Liver (tissue), 9 donors: Measurements from ENCODE around the gene TTC4. TPM values are rescaled to one million over a fixed set of nuclear protein-coding genes. Genes with fewer than 3 reads are reported as not detected.
A peak's percentile ranks its signal among the peaks of the same experiment; 100 is the strongest.

ENCODE experiments used
- DNase-seq: peaks from one replicate; pipeline ENCODE4 v3.0.0-alpha.2; 2017; ENCODE audit warnings: low spot score
- H3K27ac ChIP-seq, 2 donors: one replicate each; pipeline ENCODE4 v1.7.0; 2013; ENCODE audit warnings: inconsistent platforms in 2 of 2, low read length in 2 of 2, control low read depth in 1 of 2, low read depth in 1 of 2, mild to moderate bottlenecking in 1 of 2
- H3K27me3 ChIP-seq, 4 donors: one replicate each; pipeline versions ENCODE4 v1.6.1 to v1.7.0; 2013; ENCODE audit warnings: low read length in 3 of 4, inconsistent platforms in 1 of 4, mild to moderate bottlenecking in 1 of 4, moderate library complexity in 1 of 4; ENCODE audit not compliant: control insufficient read depth in 4 of 4, insufficient read depth in 4 of 4
- H3K36me3 ChIP-seq, 4 donors: one replicate each; pipeline versions ENCODE4 v1.6.1 to v1.7.0; 2013; ENCODE audit warnings: low read length in 3 of 4, mild to moderate bottlenecking in 3 of 4, low read depth in 1 of 4, moderate library complexity in 1 of 4; ENCODE audit not compliant: control insufficient read depth in 4 of 4, insufficient read depth in 3 of 4
- H3K4me1 ChIP-seq, 4 donors: one replicate each; pipeline versions ENCODE4 v1.6.1 to v1.7.0; 2013; ENCODE audit warnings: low read length in 3 of 4, mild to moderate bottlenecking in 3 of 4, moderate library complexity in 1 of 4; ENCODE audit not compliant: control insufficient read depth in 4 of 4, insufficient read depth in 4 of 4
- H3K4me3 ChIP-seq, 3 donors: one replicate each; pipeline versions ENCODE4 v1.6.1 to v1.7.0; 2013; ENCODE audit warnings: low read length in 3 of 3, control low read depth in 1 of 3, low read depth in 1 of 3, mild to moderate bottlenecking in 1 of 3
- H3K9ac ChIP-seq, 2 donors: one replicate each; pipeline ENCODE4 v1.7.0; 2013; ENCODE audit warnings: low read length in 2 of 2, mild to moderate bottlenecking in 2 of 2, moderate library complexity in 2 of 2, control low read depth in 1 of 2, low read depth in 1 of 2
- H3K9me3 ChIP-seq, 4 donors: one replicate each; pipeline versions ENCODE4 v1.6.1 to v1.7.0; 2013; ENCODE audit warnings: low read length in 3 of 4; ENCODE audit not compliant: control insufficient read depth in 4 of 4
- EGR1 ChIP-seq, 2 donors: IDR thresholded peaks; 2 replicates each; pipeline ENCODE4 v1.6.1; 2016 to 2018; ENCODE audit warnings: antibody characterized with exemption in 2 of 2, low read depth in 2 of 2
- FOXA1 ChIP-seq: IDR thresholded peaks from 2 replicates; pipeline ENCODE4 v1.6.1; 2016; ENCODE audit warnings: antibody characterized with exemption
- FOXA2 ChIP-seq: IDR thresholded peaks from 2 replicates; pipeline ENCODE4 v1.6.1; 2016; ENCODE audit warnings: antibody characterized with exemption
- GABPA ChIP-seq, 2 donors: IDR thresholded peaks in 1 of 2; conservative IDR thresholded peaks in 1 of 2; 2 replicates each; pipeline ENCODE4 v1.6.1; 2016; ENCODE audit warnings: antibody characterized with exemption in 2 of 2, mild to moderate bottlenecking in 1 of 2, moderate library complexity in 1 of 2
- HNF4A ChIP-seq, 2 donors: conservative IDR thresholded peaks; 2 replicates each; pipeline ENCODE4 v1.6.1; 2016; ENCODE audit warnings: antibody characterized with exemption in 2 of 2, mild to moderate bottlenecking in 2 of 2
- HNF4G ChIP-seq: IDR thresholded peaks from 2 replicates; pipeline ENCODE4 v1.6.1; 2016; ENCODE audit warnings: antibody characterized with exemption
- JUND ChIP-seq, 2 donors: IDR thresholded peaks; 2 replicates each; pipeline ENCODE4 v1.6.1; 2016; ENCODE audit warnings: antibody characterized with exemption in 2 of 2
- NR2F2 ChIP-seq: IDR thresholded peaks from 2 replicates; pipeline ENCODE4 v1.6.1; 2016; ENCODE audit warnings: antibody characterized with exemption
- RAD21 ChIP-seq, 2 donors: IDR thresholded peaks; 2 replicates each; pipeline ENCODE4 v1.6.1; 2016; ENCODE audit warnings: antibody characterized with exemption in 2 of 2, mild to moderate bottlenecking in 2 of 2
- RXRA ChIP-seq, 2 donors: IDR thresholded peaks; 2 replicates each; pipeline ENCODE4 v1.6.1; 2017 to 2018; ENCODE audit warnings: antibody characterized with exemption in 2 of 2, mild to moderate bottlenecking in 1 of 2
- SP1 ChIP-seq: IDR thresholded peaks from 2 replicates; pipeline ENCODE4 v1.6.1; 2018; ENCODE audit warnings: antibody characterized with exemption, mild to moderate bottlenecking
- TAF1 ChIP-seq: conservative IDR thresholded peaks from 2 replicates; pipeline ENCODE4 v1.6.1; 2016; ENCODE audit warnings: antibody characterized with exemption, mild to moderate bottlenecking
- YY1 ChIP-seq: IDR thresholded peaks from 2 replicates; pipeline ENCODE4 v1.6.1; 2016; ENCODE audit warnings: antibody characterized with exemption, mild to moderate bottlenecking
- ZBTB33 ChIP-seq: IDR thresholded peaks from 2 replicates; pipeline ENCODE4 v1.6.1; 2016; ENCODE audit warnings: antibody characterized with exemption
- WGBS: extraction: QIAGEN DNeasy Blood & Tissue Kit; methylation state at CpG from one replicate; pipeline ENCODE4 v1.1.7; 2013; 5-methylcytosine and 5-hydroxymethylcytosine counted together
- polyA plus RNA-seq, 2 donors: library from polyadenylated mRNA; stranded (reverse) in 1 of 2; unstranded in 1 of 2; fragments of 200-250 nt in 1 of 2; fragments of >200 nt in 1 of 2; fragmentation: Nextera tagmentation in 1 of 2; extraction: Ambion mirVana in 1 of 2; gene quantifications; one replicate each; pipeline versions ENCODE4 v1.2.1 to v1.2.3, GENCODE V29; 2013 to 2015
- total RNA-seq, 2 donors: library from RNA; depleted of rRNA; stranded (reverse); fragments of >200 nt; gene quantifications; one replicate each; pipeline ENCODE4 v1.2.3, GENCODE V29; 2014
- TF ChIP-seq, protein P1 (sequence below): fragments of 150-350 bp; IDR thresholded peaks from 2 replicates; pipeline ENCODE4 v1.5.1; 2017; ENCODE audit warnings: improper control_type of control experiment, low read depth, low read length; ENCODE audit not compliant: missing input control
- TF ChIP-seq, protein P2 (sequence below): IDR thresholded peaks from 2 replicates; pipeline ENCODE4 v1.6.1; 2016; ENCODE audit warnings: antibody characterized with exemption, mild to moderate bottlenecking
- TF ChIP-seq, protein P3 (sequence below): IDR thresholded peaks from 2 replicates; pipeline ENCODE4 v1.6.1; 2016; ENCODE audit warnings: antibody characterized with exemption
- TF ChIP-seq, protein P4 (sequence below): IDR thresholded peaks from 2 replicates; pipeline ENCODE4 v1.6.1; 2016; ENCODE audit warnings: antibody characterized with exemption
- donor health status: healthy.
- donor health status: healthy.
- donor health status: healthy.
- donor health status: healthy.
- donor health status: healthy.

TTC4 gene
- total and polyA plus RNA-seq, 4 donors, result 6.9 to 10.9 (median 8.1) TPM

DNA sequence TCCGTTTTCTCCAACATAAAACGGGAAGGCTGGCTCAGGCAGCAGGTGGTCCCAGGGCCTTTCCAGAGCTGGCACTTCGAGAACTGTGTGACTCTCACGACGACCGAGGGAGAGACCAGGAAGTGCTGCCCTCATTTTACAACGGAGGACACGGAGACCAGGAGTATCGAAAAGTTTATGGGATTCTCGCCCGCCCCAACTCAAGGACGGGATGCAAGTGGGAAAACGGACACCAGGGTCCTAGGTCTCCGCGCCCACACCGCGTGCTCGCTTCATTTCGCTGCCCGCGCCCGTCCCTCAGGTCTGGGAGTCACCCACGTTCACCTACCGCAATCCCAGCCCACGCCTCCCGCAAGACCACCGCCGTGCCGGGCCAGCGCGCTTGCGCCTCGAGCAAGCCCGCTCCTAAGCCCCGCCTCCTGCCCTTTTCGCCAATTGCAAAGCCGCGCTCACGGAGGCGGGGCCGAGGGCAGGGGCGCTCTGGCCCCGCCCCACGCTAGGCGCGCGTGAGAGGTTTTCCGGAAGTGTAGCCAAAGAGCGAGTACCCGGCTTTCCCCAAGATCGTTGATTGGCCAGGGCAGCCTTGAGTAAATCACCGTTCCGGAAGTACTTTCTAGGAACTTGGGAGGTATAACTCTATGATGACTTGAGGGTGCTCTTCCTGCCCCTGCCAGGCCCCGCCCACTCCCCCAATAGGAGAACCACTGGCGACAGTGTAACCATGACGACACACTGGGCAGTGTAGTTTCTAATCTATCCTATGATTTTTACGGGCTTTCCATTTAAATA is 48.7 kb downstream of the TTC4 start, which contains the start of gene PARS2:
Gene PARS2 (minus strand): TSS at position 391 of the 789 bp plus-strand sequence. CDS start 5,362 bp downstream, outside the sequence.
- TF ChIP-seq FOXA1, result peak; percentile 75
- TF ChIP-seq, protein P1, sequence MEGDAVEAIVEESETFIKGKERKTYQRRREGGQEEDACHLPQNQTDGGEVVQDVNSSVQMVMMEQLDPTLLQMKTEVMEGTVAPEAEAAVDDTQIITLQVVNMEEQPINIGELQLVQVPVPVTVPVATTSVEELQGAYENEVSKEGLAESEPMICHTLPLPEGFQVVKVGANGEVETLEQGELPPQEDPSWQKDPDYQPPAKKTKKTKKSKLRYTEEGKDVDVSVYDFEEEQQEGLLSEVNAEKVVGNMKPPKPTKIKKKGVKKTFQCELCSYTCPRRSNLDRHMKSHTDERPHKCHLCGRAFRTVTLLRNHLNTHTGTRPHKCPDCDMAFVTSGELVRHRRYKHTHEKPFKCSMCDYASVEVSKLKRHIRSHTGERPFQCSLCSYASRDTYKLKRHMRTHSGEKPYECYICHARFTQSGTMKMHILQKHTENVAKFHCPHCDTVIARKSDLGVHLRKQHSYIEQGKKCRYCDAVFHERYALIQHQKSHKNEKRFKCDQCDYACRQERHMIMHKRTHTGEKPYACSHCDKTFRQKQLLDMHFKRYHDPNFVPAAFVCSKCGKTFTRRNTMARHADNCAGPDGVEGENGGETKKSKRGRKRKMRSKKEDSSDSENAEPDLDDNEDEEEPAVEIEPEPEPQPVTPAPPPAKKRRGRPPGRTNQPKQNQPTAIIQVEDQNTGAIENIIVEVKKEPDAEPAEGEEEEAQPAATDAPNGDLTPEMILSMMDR, result no peak
- peak; percentile 70 to 76 for TF ChIP-seq EGR1 (IDR thresholded peaks at IDR 0.05; ENCODE audit: low read depth in 2 of 2)
- peak; percentile 15 for TF ChIP-seq NR2F2
- TF ChIP-seq RXRA (IDR thresholded peaks at IDR 0.05), result peak; percentile 19 to 27
- TF ChIP-seq ZBTB33, result peak; percentile 58
- TF ChIP-seq TAF1, result no peak
- TF ChIP-seq HNF4A (conservative IDR thresholded peaks at IDR 0.05), result no peak
- TF ChIP-seq, protein P2, sequence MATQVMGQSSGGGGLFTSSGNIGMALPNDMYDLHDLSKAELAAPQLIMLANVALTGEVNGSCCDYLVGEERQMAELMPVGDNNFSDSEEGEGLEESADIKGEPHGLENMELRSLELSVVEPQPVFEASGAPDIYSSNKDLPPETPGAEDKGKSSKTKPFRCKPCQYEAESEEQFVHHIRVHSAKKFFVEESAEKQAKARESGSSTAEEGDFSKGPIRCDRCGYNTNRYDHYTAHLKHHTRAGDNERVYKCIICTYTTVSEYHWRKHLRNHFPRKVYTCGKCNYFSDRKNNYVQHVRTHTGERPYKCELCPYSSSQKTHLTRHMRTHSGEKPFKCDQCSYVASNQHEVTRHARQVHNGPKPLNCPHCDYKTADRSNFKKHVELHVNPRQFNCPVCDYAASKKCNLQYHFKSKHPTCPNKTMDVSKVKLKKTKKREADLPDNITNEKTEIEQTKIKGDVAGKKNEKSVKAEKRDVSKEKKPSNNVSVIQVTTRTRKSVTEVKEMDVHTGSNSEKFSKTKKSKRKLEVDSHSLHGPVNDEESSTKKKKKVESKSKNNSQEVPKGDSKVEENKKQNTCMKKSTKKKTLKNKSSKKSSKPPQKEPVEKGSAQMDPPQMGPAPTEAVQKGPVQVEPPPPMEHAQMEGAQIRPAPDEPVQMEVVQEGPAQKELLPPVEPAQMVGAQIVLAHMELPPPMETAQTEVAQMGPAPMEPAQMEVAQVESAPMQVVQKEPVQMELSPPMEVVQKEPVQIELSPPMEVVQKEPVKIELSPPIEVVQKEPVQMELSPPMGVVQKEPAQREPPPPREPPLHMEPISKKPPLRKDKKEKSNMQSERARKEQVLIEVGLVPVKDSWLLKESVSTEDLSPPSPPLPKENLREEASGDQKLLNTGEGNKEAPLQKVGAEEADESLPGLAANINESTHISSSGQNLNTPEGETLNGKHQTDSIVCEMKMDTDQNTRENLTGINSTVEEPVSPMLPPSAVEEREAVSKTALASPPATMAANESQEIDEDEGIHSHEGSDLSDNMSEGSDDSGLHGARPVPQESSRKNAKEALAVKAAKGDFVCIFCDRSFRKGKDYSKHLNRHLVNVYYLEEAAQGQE, result peak; percentile 39
- peak; percentile 93 to 98 for TF ChIP-seq GABPA (IDR thresholded peaks at IDR 0.05 in 1 of 2, conservative IDR thresholded peaks at IDR 0.05 in 1 of 2)
- TF ChIP-seq YY1, result peak; percentile 39
- TF ChIP-seq FOXA2, result peak; percentile 82
- TF ChIP-seq, protein P3, sequence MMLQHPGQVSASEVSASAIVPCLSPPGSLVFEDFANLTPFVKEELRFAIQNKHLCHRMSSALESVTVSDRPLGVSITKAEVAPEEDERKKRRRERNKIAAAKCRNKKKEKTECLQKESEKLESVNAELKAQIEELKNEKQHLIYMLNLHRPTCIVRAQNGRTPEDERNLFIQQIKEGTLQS, result no peak
- peak; percentile 15 to 37 for TF ChIP-seq JUND (IDR thresholded peaks at IDR 0.05)
- peak in 1 of 2 donors; percentile 29 for TF ChIP-seq RAD21 (IDR thresholded peaks at IDR 0.05)
- TF ChIP-seq, protein P4, sequence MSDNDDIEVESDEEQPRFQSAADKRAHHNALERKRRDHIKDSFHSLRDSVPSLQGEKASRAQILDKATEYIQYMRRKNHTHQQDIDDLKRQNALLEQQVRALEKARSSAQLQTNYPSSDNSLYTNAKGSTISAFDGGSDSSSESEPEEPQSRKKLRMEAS, result peak; percentile 71
- peak; percentile 95 for TF ChIP-seq SP1
- TF ChIP-seq HNF4G, result no peak
- Histone ChIP-seq H3K4me1 (peaks cover 0 to 15% (median 9%) of the 10 kb centered on the region in 4 donors), H3K36me3 (no peaks in the 10 kb centered on the region), H3K9ac (peak within 1 kb of the TSS; percentile 50 to 82), H3K27ac (peak within 1 kb of the TSS; percentile 49 to 52), H3K9me3 (no peaks in the 10 kb centered on the region), H3K27me3 (no peaks in the 10 kb centered on the region), H3K4me3 (peak within 1 kb of the TSS; percentile 67 to 83 (median 75))
- DNase-seq, result peak; percentile 96
- under 1% methylated on average over 57 of the region's 57 CpGs for WGBS
